Measurements from ENCODE around the gene BTG3.
A peak's percentile ranks its signal among the peaks of the same experiment; 100 is the strongest.

Gene BTG3

GRCh38 chr21:17590430-17590829, 22.3 kb downstream of the BTG3 start:
- H3K4me3 ChIP-seq (ENCODE audit: low read depth, low read length) = no peak overlapping the region
- no peak for TF ChIP-seq CTCF (IDR thresholded peaks at IDR 0.05; ENCODE audit: low read depth, low read length)
- TF ChIP-seq MYC (IDR thresholded peaks at IDR 0.05; ENCODE audit: low read depth, low read length) = no peak
- no peak for TF ChIP-seq MAX (IDR thresholded peaks at IDR 0.05; ENCODE audit: low read depth, low read length)
- TF ChIP-seq POLR2A (IDR thresholded peaks at IDR 0.05; ENCODE audit: extremely low read depth, insufficient read length) = no peak
- DNase-seq (ENCODE audit: low read depth) = no peak

DNA sequence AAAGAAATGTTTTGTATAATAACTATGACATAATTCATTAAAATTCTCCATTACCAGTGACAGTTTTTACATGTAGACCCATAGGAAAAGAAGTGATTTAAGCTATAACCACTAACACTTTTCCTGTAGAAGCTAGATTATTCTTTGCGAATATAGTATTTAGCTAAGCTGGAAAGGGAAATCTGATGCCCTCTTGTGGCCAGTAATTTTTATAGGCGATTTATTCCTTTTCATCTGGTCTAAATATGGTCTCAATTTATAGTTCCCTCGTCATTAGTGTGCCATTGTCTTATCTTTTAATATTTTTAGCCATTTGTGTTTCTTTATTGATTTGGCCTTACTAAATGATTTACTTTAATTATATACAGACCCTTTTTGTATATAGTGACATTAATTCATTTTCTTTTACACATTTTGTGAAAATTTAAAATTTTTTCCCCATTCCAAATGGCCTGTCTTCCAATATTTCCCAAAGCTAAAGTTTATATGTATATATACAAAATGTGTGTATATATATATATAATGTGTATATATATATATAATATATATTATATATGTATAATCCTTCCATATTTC, 26.7 kb downstream of the BTG3 start:
- TF ChIP-seq POLR2A (IDR thresholded peaks at IDR 0.05; ENCODE audit: extremely low read depth, insufficient read length) = no peak
- no peak for TF ChIP-seq MAX (IDR thresholded peaks at IDR 0.05; ENCODE audit: low read depth, low read length)
- no peak for TF ChIP-seq MYC (IDR thresholded peaks at IDR 0.05; ENCODE audit: low read depth, low read length)
- peak; percentile 16 for TF ChIP-seq CTCF (IDR thresholded peaks at IDR 0.05; ENCODE audit: low read depth, low read length)
- peak; percentile 43 for DNase-seq (ENCODE audit: low read depth)
- no peak overlapping the region for H3K4me3 ChIP-seq (ENCODE audit: low read depth, low read length)

DNA sequence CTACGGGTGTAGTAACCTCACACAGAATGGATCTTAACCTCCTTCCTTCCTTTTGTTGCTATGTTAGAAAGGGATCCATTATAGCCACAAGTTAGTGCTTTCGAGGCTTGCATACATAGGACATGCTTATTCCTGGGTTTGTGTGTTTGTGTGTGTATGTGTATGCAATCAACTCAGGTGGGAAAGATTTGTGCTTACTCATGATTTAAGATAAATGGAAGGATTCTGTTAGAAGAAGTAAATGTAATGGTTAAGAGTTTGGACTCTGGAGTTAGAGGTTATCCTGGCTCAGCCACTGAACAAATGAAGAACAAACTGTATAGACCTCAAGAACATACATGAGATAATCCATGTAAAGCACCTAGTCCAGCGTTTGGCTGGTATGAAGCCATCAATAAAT, 28.8 kb downstream of the BTG3 start:
- DNase-seq (ENCODE audit: low read depth) = no peak
- no peak for TF ChIP-seq POLR2A (IDR thresholded peaks at IDR 0.05; ENCODE audit: extremely low read depth, insufficient read length)
- no peak for TF ChIP-seq MYC (IDR thresholded peaks at IDR 0.05; ENCODE audit: low read depth, low read length)
- TF ChIP-seq MAX (IDR thresholded peaks at IDR 0.05; ENCODE audit: low read depth, low read length) = no peak
- TF ChIP-seq CTCF (IDR thresholded peaks at IDR 0.05; ENCODE audit: low read depth, low read length) = no peak
- no peak overlapping the region for H3K4me3 ChIP-seq (ENCODE audit: low read depth, low read length)

GRCh38 chr21:17580319-17580718, 32.4 kb downstream of the BTG3 start:
- no peak overlapping the region for H3K4me3 ChIP-seq (ENCODE audit: low read depth, low read length)
- no peak for DNase-seq (ENCODE audit: low read depth)
- TF ChIP-seq MYC (IDR thresholded peaks at IDR 0.05; ENCODE audit: low read depth, low read length) (no peak), MAX (IDR thresholded peaks at IDR 0.05; ENCODE audit: low read depth, low read length) (no peak), POLR2A (IDR thresholded peaks at IDR 0.05; ENCODE audit: extremely low read depth, insufficient read length) (no peak), CTCF (IDR thresholded peaks at IDR 0.05; ENCODE audit: low read depth, low read length) (no peak)

- DNase-seq (ENCODE audit: low read depth) = no peak
- no peak for TF ChIP-seq MAX (IDR thresholded peaks at IDR 0.05; ENCODE audit: low read depth, low read length)
- no peak for TF ChIP-seq MYC (IDR thresholded peaks at IDR 0.05; ENCODE audit: low read depth, low read length)
- no peak for TF ChIP-seq CTCF (IDR thresholded peaks at IDR 0.05; ENCODE audit: low read depth, low read length)
- no peak for TF ChIP-seq POLR2A (IDR thresholded peaks at IDR 0.05; ENCODE audit: extremely low read depth, insufficient read length)
- no peak overlapping the region for H3K4me3 ChIP-seq (ENCODE audit: low read depth, low read length)
Observed at GRCh38 chr21:17578876-17579275, 33.8 kb downstream of the BTG3 start.

Measured in NB4 (cell line).